Mesenchymal stem cell (in vitro differentiated cells and primary cell): ENCODE data around the gene ANXA8. TPM values are rescaled to one million over a fixed set of nuclear protein-coding genes. Genes with fewer than 3 reads are reported as not detected.

Experiments used
- DNase-seq: peaks from one replicate; pipeline ENCODE4 v3.0.0-alpha.2; 2013
- H2AFZ ChIP-seq: one replicate; pipeline ENCODE4 v1.6.1; 2013; ENCODE audit warnings: low read depth, mild to moderate bottlenecking, control low read depth, inconsistent platforms, low read length, moderate library complexity
- H2AK5ac ChIP-seq: 2 replicates; pipeline ENCODE4 v1.6.1; 2013; ENCODE audit warnings: low read length, moderate library complexity, mild to moderate bottlenecking, inconsistent platforms; ENCODE audit not compliant: severe bottlenecking
- H2BK120ac ChIP-seq: one replicate; pipeline ENCODE4 v1.6.1; 2013; ENCODE audit warnings: low read depth, mild to moderate bottlenecking, inconsistent platforms, low read length, moderate library complexity
- H2BK12ac ChIP-seq, 2 experiments: one replicate each; pipeline ENCODE4 v1.6.1; 2013; ENCODE audit warnings: inconsistent platforms in 2 of 2, low read length in 2 of 2, mild to moderate bottlenecking in 2 of 2, moderate library complexity in 2 of 2, control low read depth in 1 of 2
- H2BK15ac ChIP-seq: one replicate; pipeline ENCODE4 v1.6.1; 2013; ENCODE audit warnings: mild to moderate bottlenecking, low read depth, inconsistent platforms; ENCODE audit not compliant: poor library complexity, severe bottlenecking
- H2BK5ac ChIP-seq: 2 replicates; pipeline ENCODE4 v1.6.1; 2013; ENCODE audit warnings: low read depth, mild to moderate bottlenecking, low read length, control low read depth, inconsistent platforms; ENCODE audit not compliant: poor library complexity, severe bottlenecking
- H3K14ac ChIP-seq, 2 experiments: one replicate each; pipeline ENCODE4 v1.6.1; 2013; ENCODE audit warnings: inconsistent platforms in 2 of 2, low read length in 2 of 2, control low read depth in 1 of 2, mild to moderate bottlenecking in 1 of 2, moderate library complexity in 1 of 2
- H3K18ac ChIP-seq, 2 experiments: one replicate each; pipeline ENCODE4 v1.6.1; 2013; ENCODE audit warnings: inconsistent platforms in 2 of 2, low read length in 2 of 2, control low read depth in 1 of 2, low read depth in 1 of 2, mild to moderate bottlenecking in 1 of 2
- H3K23ac ChIP-seq, 2 experiments: one replicate each; pipeline ENCODE4 v1.6.1; 2013; ENCODE audit warnings: inconsistent platforms in 2 of 2, low read length in 2 of 2, mild to moderate bottlenecking in 2 of 2, moderate library complexity in 2 of 2, control low read depth in 1 of 2
- H3K27ac ChIP-seq: 2 replicates; pipeline ENCODE4 v1.5.1; 2013; ENCODE audit warnings: mild to moderate bottlenecking, moderate library complexity, low read length, control low read depth, inconsistent platforms; ENCODE audit not compliant: poor library complexity, severe bottlenecking
- H3K27me3 ChIP-seq, 2 experiments: 2 replicates each; pipeline versions ENCODE4 v1.6.1 to v1.7.0; 2013; ENCODE audit warnings: low read length in 2 of 2, mild to moderate bottlenecking in 2 of 2, moderate library complexity in 2 of 2, control low read depth in 1 of 2, inconsistent platforms in 1 of 2; ENCODE audit not compliant: control insufficient read depth in 1 of 2, insufficient read depth in 1 of 2
- H3K36me3 ChIP-seq, 2 experiments: 2 replicates each; pipeline versions ENCODE4 v1.6.1 to v1.7.0; 2013; ENCODE audit warnings: low read length in 2 of 2, control low read depth in 1 of 2, inconsistent platforms in 1 of 2, low read depth in 1 of 2, mild to moderate bottlenecking in 1 of 2; ENCODE audit not compliant: insufficient read depth in 2 of 2, control insufficient read depth in 1 of 2
- H3K4ac ChIP-seq, 2 experiments: one replicate each; pipeline ENCODE4 v1.6.1; 2013; ENCODE audit warnings: inconsistent platforms in 2 of 2, low read length in 2 of 2, mild to moderate bottlenecking in 2 of 2, moderate library complexity in 2 of 2, control low read depth in 1 of 2, low read depth in 1 of 2
- H3K4me1 ChIP-seq: 2 replicates; pipeline ENCODE4 v1.6.1; 2013; ENCODE audit warnings: low read depth, low read length, control low read depth; ENCODE audit not compliant: control insufficient read depth, insufficient read depth
- H3K4me2 ChIP-seq: 2 replicates; pipeline ENCODE4 v1.6.1; 2013; ENCODE audit warnings: low read length, mild to moderate bottlenecking, inconsistent platforms; ENCODE audit not compliant: poor library complexity, severe bottlenecking
- H3K4me3 ChIP-seq, 2 experiments: 2 replicates each; pipeline versions ENCODE4 v1.5.1 to v1.7.0; 2013; ENCODE audit warnings: low read length in 2 of 2, mild to moderate bottlenecking in 2 of 2, control low read depth in 1 of 2, low read depth in 1 of 2; ENCODE audit not compliant: insufficient read depth in 1 of 2
- H3K79me1 ChIP-seq: replicated peaks from 2 replicates; pipeline ENCODE4 v1.6.1; 2013; ENCODE audit warnings: mild to moderate bottlenecking, control low read depth, low read length, inconsistent platforms; ENCODE audit not compliant: poor library complexity, severe bottlenecking
- H3K9ac ChIP-seq: 2 replicates; pipeline ENCODE4 v1.7.0; 2013; ENCODE audit warnings: mild to moderate bottlenecking, low read length, moderate library complexity
- H3K9me3 ChIP-seq: 2 replicates; pipeline ENCODE4 v1.7.0; 2013; ENCODE audit warnings: mild to moderate bottlenecking, low read length; ENCODE audit not compliant: control insufficient read depth
- H4K8ac ChIP-seq: one replicate; pipeline ENCODE4 v1.6.1; 2013; ENCODE audit warnings: inconsistent platforms, mild to moderate bottlenecking, low read length, moderate library complexity
- H4K91ac ChIP-seq: one replicate; pipeline ENCODE4 v1.6.1; 2013; ENCODE audit warnings: mild to moderate bottlenecking, low read length, inconsistent platforms
- WGBS: methylation state at CpG from one replicate; pipeline ENCODE4 v1.1.7; 2013; ENCODE audit warnings: mixed read lengths; 5-methylcytosine and 5-hydroxymethylcytosine counted together
- small RNA-seq: library from polyadenylated mRNA; stranded (forward); fragments of <200 nt; extraction: miRNeasy Mini kit (QIAGEN cat#:217004); gene quantifications from one replicate; pipeline ENCODE3, GENCODE V24; 2013; ENCODE audit warnings: low read depth

Gene ANXA8

DNA sequence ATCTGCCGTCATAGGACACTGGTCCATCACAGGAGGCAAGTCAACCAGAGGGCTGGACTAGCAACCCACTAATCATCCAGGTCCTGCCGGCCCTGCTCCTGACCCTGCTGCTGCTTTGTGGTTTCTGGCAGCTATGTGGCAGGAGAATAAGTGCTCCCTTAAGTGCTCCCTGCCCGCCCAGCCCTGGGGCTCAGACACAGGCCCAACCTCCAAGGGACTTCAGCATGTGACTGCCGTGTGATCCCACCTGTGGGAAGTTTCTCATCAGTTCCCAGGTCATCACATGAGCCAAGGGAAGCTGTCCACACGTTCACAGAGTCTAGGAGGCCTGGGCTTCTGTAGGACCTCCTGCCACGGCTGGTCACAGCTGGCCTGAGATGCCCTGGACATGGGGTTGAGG lies 65.6 kb downstream of the ANXA8 start:
- H3K14ac ChIP-seq, result no peak overlapping the region
- no peak overlapping the region for H3K9ac ChIP-seq
- no peak overlapping the region for H4K91ac ChIP-seq
- peaks cover 0 to 12% of the 10 kb centered on the region in 2 experiments for H3K27me3 ChIP-seq
- no peaks in the 10 kb centered on the region for H3K36me3 ChIP-seq
- no peak overlapping the region for H2BK12ac ChIP-seq
- no peak overlapping the region for H4K8ac ChIP-seq
- no peak overlapping the region for H3K4me3 ChIP-seq
- no peak overlapping the region for H3K27ac ChIP-seq
- H2BK120ac ChIP-seq, result no peak overlapping the region
- no peak overlapping the region for H2BK5ac ChIP-seq
- no peaks in the 10 kb centered on the region for H3K79me1 ChIP-seq
- WGBS, result 78% methylated on average over 6 of the region's 6 CpGs
- DNase-seq, result no peak
- H3K18ac ChIP-seq, result no peak overlapping the region
- no peaks in the 10 kb centered on the region for H3K9me3 ChIP-seq
- no peak overlapping the region for H3K4ac ChIP-seq
- H3K4me2 ChIP-seq, result no peak overlapping the region
- no peak overlapping the region for H2AK5ac ChIP-seq
- H3K23ac ChIP-seq, result no peak overlapping the region
- H2BK15ac ChIP-seq, result no peak overlapping the region
- H3K4me1 ChIP-seq, result peaks cover 13% of the 10 kb centered on the region
- H2AFZ ChIP-seq, result no peak overlapping the region

Small RNA genes within 50 kb of the gene (small RNA-seq; reads per million reads assigned to genes)
- gene AL591684.3 (not detected), gene RNA5SP312 (not detected)
